Adrenal gland (tissue), 12 donors: ENCODE data around the gene HNRNPA3. TPM values are rescaled to one million over a fixed set of nuclear protein-coding genes. Genes with fewer than 3 reads are reported as not detected.
A peak's percentile ranks its signal among the peaks of the same experiment; 100 is the strongest.
"Not testable (repeated sequence)": the region's sequence is repeated elsewhere in the genome, so short reads cannot be mapped to it uniquely, and the experiment has no call there.

Experiments
- DNase-seq, 7 donors: peaks; one replicate each; pipeline ENCODE4 v3.0.0-alpha.2; 2019 to 2020
- H3K27ac ChIP-seq, 5 donors: fragments of 200-600 bp; sonication (generic) in 4 of 5; 1 replicate in 3 of 5; 2 replicates in 2 of 5; pipeline versions ENCODE4 v1.5.1 to v1.8.0; 2016 to 2020; ENCODE audit warnings: mild to moderate bottlenecking in 1 of 5
- H3K27me3 ChIP-seq: fragments of 200-600 bp; 2 replicates; pipeline ENCODE4 v1.8.0; 2021
- H3K36me3 ChIP-seq, 2 donors: fragments of 200-600 bp; replicated peaks in 1 of 2; 1 replicate in 1 of 2; 2 replicates in 1 of 2; pipeline versions ENCODE4 v1.5.1 to v1.8.0; 2018 to 2022
- H3K4me1 ChIP-seq, 2 donors: fragments of 200-600 bp; replicated peaks in 1 of 2; 1 replicate in 1 of 2; 2 replicates in 1 of 2; pipeline versions ENCODE4 v1.5.1 to v1.8.0; 2018 to 2021
- H3K4me3 ChIP-seq, 4 donors: fragments of 200-600 bp; sonication (generic) in 3 of 4; one replicate each; pipeline ENCODE4 v1.5.1; 2016 to 2018
- H3K9me3 ChIP-seq, 3 donors: fragments of 200-600 bp; sonication (generic) in 1 of 3; replicated peaks in 1 of 3; 1 replicate in 2 of 3; 2 replicates in 1 of 3; pipeline versions ENCODE4 v1.5.1 to v1.8.0; 2016 to 2021
- POLR2A ChIP-seq, 2 donors: fragments of 450-650 bp; IDR thresholded peaks; one replicate each; pipeline ENCODE4 v1.6.1; 2017; ENCODE audit warnings: antibody characterized with exemption in 2 of 2, mild to moderate bottlenecking in 2 of 2, moderate library complexity in 1 of 2
- WGBS, 4 donors: extraction: QIAGEN DNeasy Blood & Tissue Kit in 2 of 4; methylation state at CpG; one replicate each; pipeline versions ENCODE4 v1.1.5 to v1.1.7; 2013 to 2017; 5-methylcytosine and 5-hydroxymethylcytosine counted together
- intact Hi-C, 2 donors: fragments of 100-400 bp; cut with DNase I; formaldehyde crosslinking; loops; one replicate each; pipeline versions ENCODE4 v1.14.1 to v1.15.0; 2022 to 2023
- polyA plus RNA-seq, 3 donors: library from polyadenylated mRNA; stranded (reverse); fragments of 200-250 nt in 2 of 3; fragments of 350-450 nt in 1 of 3; fragmentation: Illumina TruSeq in 1 of 3; extraction: RNeasy Lipid Tissue Mini Kit (QIAGEN cat#74804) in 1 of 3; gene quantifications; one replicate each; pipeline ENCODE4 v1.2.3, GENCODE V29; 2013 to 2014
- total RNA-seq, 9 donors: library from RNA; depleted of rRNA in 4 of 9; stranded (reverse); fragments of >200 nt in 4 of 9; fragments of 120-200 nt in 1 of 9; fragmentation: NEBNext Ultra II Directional in 1 of 9; extraction: Animal tissue kit (Norgen Biotek cat#: 25700) in 1 of 9; gene quantifications; one replicate each; pipeline versions ENCODE4 v1.1.0 to v1.2.4, GENCODE V29; 2013 to 2023
- TF ChIP-seq, protein P1 (sequence below), 6 experiments: fragments of 450-650 bp in 4 of 6; fragments of 200-600 bp in 2 of 6; sonication (generic) in 1 of 6; IDR thresholded peaks; 1 replicate in 5 of 6; 2 replicates in 1 of 6; pipeline versions ENCODE4 v1.5.1 to v1.8.0; 2016 to 2021; ENCODE audit warnings: antibody characterized with exemption in 6 of 6, mild to moderate bottlenecking in 2 of 6, moderate library complexity in 1 of 6
- donor health status: healthy with polysubstance abuse.
- donor health status: Bipolar disorder and iron deficiency.
- donor health status: DM: yes; HTN: yes; CAD: no.
- donor health status: DM: no; HTN: no; CAD: no.
- donor health status: DM: no; HTN: no; CAD: no.
- donor health status: DM: yes; HTN: yes; CAD: no.

The HNRNPA3 gene
- total and polyA plus RNA-seq, 12 donors: 22.6 to 223 (median 107) TPM

DNA sequence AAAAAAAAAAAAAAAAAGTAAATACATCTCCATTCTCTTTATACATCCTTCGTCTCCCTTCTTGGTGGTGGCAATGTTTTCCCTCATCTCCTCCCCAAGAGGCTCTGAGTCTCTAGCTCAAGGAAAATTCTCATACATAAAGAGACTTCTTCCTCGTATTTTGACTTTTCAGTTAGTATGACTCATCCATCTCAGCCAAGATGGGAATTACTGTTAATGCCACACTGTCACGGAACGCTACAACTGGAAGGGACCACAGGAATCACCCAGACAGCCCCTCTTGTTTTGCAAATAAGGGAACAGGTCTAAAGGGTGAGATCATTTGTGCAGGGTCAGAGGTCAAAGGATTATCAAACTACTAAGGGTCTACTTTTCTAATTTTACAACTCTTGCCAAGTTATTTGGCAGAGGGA is 32.4 kb downstream of the HNRNPA3 start:
- 23 to 36% (median 31%) methylated on average over 4 of the region's 4 CpGs for WGBS, 4 donors
- Histone ChIP-seq H3K27me3 (no peaks in the 10 kb centered on the region), H3K9me3 (no peaks in the 10 kb centered on the region), H3K36me3 (no peaks in the 10 kb centered on the region), H3K4me1 (peaks cover 66 to 91% of the 10 kb centered on the region in 2 donors), H3K4me3 (no peak overlapping the region), H3K27ac (peak overlapping the region in 4 of 5 donors; percentile 15 to 88 (median 58))
- no peak for TF ChIP-seq POLR2A (IDR thresholded peaks at IDR 0.05)
- TF ChIP-seq, protein P1, sequence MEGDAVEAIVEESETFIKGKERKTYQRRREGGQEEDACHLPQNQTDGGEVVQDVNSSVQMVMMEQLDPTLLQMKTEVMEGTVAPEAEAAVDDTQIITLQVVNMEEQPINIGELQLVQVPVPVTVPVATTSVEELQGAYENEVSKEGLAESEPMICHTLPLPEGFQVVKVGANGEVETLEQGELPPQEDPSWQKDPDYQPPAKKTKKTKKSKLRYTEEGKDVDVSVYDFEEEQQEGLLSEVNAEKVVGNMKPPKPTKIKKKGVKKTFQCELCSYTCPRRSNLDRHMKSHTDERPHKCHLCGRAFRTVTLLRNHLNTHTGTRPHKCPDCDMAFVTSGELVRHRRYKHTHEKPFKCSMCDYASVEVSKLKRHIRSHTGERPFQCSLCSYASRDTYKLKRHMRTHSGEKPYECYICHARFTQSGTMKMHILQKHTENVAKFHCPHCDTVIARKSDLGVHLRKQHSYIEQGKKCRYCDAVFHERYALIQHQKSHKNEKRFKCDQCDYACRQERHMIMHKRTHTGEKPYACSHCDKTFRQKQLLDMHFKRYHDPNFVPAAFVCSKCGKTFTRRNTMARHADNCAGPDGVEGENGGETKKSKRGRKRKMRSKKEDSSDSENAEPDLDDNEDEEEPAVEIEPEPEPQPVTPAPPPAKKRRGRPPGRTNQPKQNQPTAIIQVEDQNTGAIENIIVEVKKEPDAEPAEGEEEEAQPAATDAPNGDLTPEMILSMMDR (IDR thresholded peaks at IDR 0.05): no peak
- intact Hi-C loops: no loop called here
- DNase-seq: no peak

DNA sequence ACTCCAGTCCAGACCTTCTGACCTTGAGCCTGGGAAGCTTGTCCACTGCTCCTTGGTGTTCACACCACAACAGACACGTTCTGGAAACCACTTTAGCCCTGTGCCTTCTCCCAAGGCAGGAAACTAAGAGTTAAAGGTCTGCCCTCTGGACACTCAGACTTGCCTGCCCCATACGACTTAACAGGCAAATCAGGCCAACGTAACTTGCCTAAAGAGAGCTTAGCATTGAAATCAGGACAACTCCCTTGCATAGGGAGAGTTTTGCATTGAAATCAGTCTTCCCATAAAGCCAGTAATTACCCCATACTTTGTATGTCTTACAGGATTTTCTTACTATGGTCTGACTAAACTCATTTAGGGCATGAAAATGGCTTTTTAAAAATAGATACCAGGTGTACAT is 33.4 kb downstream of the HNRNPA3 start:
- Histone ChIP-seq H3K36me3 (no peaks in the 10 kb centered on the region), H3K27me3 (no peaks in the 10 kb centered on the region), H3K27ac (peak overlapping the region in 4 of 5 donors; percentile 15 to 88 (median 58)), H3K4me3 (no peak overlapping the region), H3K9me3 (no peaks in the 10 kb centered on the region), H3K4me1 (peaks cover 56 to 91% of the 10 kb centered on the region in 2 donors)
- intact Hi-C loops: no loop called here
- peak in 1 of 7 donors; percentile 43 for DNase-seq
- WGBS, 4 donors: 14 to 47% (median 23%) methylated on average over 3 of the region's 3 CpGs
- TF ChIP-seq, protein P1 (IDR thresholded peaks at IDR 0.05): no peak
- no peak for TF ChIP-seq POLR2A (IDR thresholded peaks at IDR 0.05)

DNA sequence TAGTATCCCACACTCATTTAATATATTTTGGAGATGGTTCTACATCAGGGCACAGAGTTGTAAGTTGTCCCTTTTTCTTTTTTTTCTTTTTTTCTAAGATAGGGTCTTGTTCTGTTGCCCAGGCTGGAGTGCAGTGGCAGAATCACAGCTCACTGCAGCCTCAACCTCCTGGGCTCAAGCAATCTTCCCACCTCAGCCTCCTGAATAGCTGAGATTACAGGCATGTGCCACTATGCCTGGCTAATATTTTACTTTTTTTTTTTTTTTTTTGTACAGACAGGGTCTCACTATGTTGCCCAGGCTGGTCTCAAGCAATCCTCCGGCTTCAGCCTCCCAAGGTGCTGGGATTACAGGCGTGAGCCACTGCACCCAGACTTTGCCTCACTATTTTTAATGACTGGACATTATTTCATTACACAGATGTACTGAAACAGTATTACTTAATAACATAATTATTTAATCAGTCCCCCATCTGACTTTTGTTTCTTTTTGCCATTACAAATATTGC is 34.0 kb downstream of the HNRNPA3 start:
- WGBS, 4 donors: 83 to 91% (median 87%) methylated on average over 2 of the region's 2 CpGs
- H3K36me3 ChIP-seq, H3K4me3 ChIP-seq, DNase-seq, intact Hi-C loops, H3K27me3 ChIP-seq, H3K9me3 ChIP-seq: not testable (repeated sequence)
- Histone ChIP-seq H3K4me1 (peaks cover 50 to 91% of the 10 kb centered on the region in 2 donors), H3K27ac (peak overlapping the region in 3 of 5 donors; percentile 20 to 88 (median 57))

DNA sequence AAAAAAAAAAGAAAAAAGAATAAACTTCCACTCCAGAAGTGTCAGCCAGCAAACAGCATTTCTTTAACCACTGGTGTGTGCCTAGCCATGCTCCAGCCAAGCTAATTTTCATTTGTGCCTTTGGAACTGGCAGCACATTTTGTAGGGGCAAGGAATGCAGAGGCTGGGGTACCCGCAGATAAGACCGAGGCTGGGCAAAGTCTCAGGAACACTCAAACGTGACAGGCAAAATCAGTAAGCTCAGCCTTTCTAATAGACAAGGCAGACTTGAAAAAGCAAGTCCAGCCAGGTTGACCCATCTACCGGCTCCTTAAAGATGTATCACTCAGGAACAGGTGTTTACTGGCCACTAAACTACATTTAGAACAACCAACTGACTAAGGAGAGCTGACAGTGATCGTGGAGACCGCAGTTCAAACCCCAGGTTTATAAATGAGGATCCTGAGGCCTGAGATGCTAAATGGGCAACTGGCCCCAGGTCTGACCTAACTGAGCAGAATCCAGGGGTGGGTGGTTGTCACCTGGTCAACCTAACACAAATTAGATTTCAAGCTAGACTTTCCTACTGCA is 35.2 kb downstream of the HNRNPA3 start:
- Histone ChIP-seq H3K4me1 (peaks cover 49 to 91% of the 10 kb centered on the region in 2 donors), H3K27ac (peak overlapping the region in 2 of 5 donors; percentile 19 to 23), H3K36me3 (no peaks in the 10 kb centered on the region), H3K9me3 (no peaks in the 10 kb centered on the region), H3K4me3 (no peak overlapping the region), H3K27me3 (no peaks in the 10 kb centered on the region)
- 80 to 85% (median 82%) methylated on average over 6 of the region's 6 CpGs for whole genome bisulfite sequencing, 4 donors
- no peak for DNase-seq
- TF ChIP-seq, protein P1 (IDR thresholded peaks at IDR 0.05): no peak
- no peak for TF ChIP-seq POLR2A (IDR thresholded peaks at IDR 0.05)
- intact Hi-C loops: no loop called here

DNA sequence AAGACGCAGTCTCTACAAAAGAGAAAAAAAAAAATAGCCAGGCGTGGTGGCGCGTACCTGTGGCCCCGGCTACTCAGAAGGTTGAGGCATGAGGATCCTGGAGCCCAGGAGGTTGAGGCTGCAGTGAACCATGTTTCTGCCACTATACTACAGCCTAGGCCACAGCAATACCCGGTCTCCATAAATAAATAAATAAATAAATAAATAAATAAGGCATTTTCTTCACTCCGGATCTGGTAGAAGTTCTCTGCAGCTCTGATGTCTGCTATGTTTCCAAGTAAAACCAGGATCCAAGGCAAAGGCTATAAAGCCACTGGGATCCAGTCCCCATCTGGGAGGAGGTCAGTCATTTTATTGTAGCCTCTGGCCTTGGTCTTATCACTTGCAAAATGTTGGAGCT is 36.4 kb downstream of the HNRNPA3 start:
- WGBS, 4 donors: 81 to 87% (median 85%) methylated on average over 7 of the region's 7 CpGs
- H3K9me3 ChIP-seq: no peaks in the 10 kb centered on the region
- no peak for TF ChIP-seq POLR2A (IDR thresholded peaks at IDR 0.05)
- TF ChIP-seq, protein P1 (IDR thresholded peaks at IDR 0.05): no peak
- H3K27me3 ChIP-seq: no peaks in the 10 kb centered on the region
- H3K27ac ChIP-seq: peak overlapping the region in 1 of 5 donors; percentile 9
- H3K4me1 ChIP-seq: peaks cover 42 to 92% of the 10 kb centered on the region in 2 donors
- H3K36me3 ChIP-seq: no peaks in the 10 kb centered on the region
- intact Hi-C loops: no loop called here
- no peak overlapping the region for H3K4me3 ChIP-seq
- no peak for DNase-seq
